Activated naive CD4-positive, alpha-beta T cell treated with anti-CD3 and anti-CD28 coated beads, Interleukin-2, amount 50 U/mL, for 16 hours (primary cell): ENCODE results near the gene MAN1B1.
"Not testable (repeated sequence)": the region's sequence is repeated elsewhere in the genome, so short reads cannot be mapped to it uniquely, and the experiment has no call there.

Experiments used
- DNase-seq: peaks from one replicate; pipeline ENCODE4 v3.0.0-alpha.2; 2020

The MAN1B1 gene

GRCh38 chr9:137052998-137053943 lies 33.5 kb upstream of the MAN1B1 start:
- DNase-seq, result no peak

GRCh38 chr9:137053944-137054931 lies 32.5 kb upstream of the MAN1B1 start, which contains the start of gene ENTPD2:
TSS of gene ENTPD2 (minus strand) at chr9:137054061. CDS start at chr9:137053997, 64 bp downstream.
- DNase-seq, result peak; percentile 33

DNA sequence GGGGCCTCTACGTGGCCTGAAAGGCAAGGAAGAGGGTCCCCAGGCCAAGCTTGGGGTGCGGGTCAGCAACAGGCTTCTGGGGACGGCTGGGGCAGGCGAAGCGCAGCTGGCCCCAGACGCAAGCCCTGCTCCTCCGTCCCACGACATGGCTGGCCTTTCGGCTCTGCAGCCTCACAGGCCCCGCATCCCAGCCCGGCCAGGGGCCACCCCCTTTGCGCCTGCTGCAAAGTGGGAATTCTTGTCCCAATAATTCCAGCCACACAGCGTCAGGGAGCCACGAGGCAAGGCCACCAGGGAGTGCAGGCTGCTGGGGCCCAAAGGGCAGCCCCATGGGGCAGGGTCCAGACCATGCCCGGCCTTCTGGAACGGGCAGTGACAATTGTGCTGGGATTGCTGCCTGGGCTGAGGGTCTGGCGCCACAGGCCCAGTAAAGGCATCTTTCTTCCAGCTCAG lies 31.8 kb upstream of the MAN1B1 start:
- DNase-seq, result no peak

GRCh38 chr9:137055385-137056364 lies 31.1 kb upstream of the MAN1B1 start:
- no peak for DNase-seq

GRCh38 chr9:137056739-137057415 lies 29.9 kb upstream of the MAN1B1 start:
- no peak for DNase-seq

DNA sequence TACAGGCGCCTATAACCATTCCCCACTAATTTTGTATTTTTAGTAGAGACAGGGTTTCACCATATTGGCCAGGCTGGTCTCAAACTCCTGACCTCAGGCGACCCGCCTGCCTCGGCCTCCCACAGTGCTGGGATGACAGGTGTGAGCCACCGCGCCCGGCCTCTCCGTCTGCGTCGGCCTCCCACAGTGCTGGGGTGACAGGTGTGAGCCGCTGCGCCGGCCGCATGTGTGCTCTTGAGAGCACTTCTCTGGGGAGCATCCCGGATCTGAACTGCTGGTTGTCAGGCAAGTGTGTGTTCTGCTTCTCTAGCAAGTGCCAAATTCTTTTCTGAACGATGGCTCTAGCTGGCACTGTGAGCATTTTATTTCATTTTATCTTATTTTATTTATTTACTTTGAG lies 29.2 kb upstream of the MAN1B1 start:
- no peak for DNase-seq

DNA sequence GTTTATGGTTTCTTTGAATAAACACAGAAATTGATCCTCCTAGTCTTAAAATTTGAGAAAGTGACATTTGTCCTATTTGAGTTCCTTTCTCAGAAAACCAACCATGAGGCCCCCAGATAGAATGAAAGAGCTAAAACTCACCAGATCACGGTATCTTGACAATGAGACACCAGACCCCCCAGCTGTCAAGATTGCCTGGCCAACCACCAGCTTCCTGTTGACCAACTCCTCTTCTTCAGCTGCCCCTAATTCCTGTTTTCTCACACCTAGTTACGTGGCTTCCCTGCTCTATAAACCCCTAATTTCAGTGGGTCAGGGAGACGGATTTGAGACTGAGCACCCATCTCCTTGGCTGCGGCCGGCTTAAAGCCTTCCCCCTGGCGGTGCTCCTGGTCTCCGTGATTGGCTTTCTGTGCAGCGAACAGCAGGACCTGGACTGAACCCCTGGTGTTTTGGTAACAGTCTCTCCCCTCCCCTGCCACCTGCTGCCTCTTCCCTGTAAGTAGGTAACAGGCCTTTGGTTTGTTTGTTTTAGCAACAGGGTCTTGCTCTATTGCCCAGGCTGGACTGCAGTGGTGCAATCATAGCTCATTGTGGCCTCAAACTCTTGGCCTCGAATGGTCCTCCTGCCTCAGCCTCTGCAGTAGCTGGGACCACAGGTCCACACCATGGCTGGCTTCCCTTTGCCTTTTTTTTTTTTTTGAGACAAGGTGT lies 28.1 kb upstream of the MAN1B1 start:
- no peak for DNase-seq

GRCh38 chr9:137062384-137062783 lies 24.4 kb upstream of the MAN1B1 start:
- DNase-seq, result no peak

DNA sequence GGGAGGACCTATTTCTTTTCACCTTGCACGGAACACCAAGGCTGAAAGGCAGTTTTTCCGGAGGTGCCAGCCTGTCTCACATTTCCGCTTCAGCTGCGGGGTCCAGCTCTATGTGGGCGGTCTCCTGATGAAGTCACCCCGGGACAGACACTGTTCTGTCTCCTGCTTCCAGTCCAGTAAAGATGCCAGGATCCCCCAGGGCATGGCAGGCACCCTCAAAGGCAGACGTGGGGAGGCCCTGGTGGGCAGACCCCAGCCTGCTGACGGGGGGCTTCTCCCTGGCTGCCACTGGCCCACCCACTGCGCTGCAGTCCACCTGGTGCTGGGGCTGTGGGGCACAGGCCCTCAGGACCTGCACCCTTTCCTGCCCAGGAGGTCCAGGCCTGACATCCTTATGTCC lies 24.0 kb upstream of the MAN1B1 start:
- DNase-seq, result not testable (repeated sequence)

DNA sequence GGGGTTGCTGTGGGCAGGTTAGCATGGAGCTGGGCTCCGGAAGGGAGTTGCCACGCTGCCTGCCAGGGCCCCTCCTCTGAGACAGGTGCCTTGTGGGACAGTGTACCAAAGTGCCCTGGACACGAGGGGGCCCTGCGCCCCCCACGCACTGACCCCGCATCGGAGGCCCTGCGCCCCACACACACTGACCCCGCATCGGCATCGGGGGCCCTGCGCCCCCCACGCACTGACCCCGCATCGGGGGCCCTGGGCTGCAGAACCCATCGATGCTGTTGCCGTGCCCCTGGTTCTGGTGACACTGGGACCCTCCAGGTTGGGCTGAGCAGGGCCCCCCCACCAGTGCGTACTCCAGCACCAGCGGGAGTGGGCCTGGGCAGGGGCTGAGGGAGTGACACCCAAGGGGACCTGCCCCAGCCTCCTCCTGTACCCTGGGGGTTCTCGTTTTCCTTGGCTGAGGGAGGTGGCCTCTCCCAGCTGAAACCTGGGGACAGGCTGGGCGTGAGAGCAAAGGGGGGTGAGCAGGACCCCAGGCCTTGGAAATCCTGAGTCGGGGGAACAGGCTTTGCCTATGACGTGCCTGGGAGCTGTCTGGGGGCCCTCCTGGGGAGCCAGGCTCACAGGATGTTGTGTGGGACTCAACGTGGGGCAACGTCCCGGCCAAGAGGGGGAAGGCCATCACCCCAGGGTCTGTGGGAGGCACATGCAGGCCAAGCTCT lies 23.3 kb upstream of the MAN1B1 start:
- no peak for DNase-seq

- DNase-seq, result peak; percentile 68
Observed at GRCh38 chr9:137064027-137064879, 22.5 kb upstream of the MAN1B1 start.

- DNase-seq, result no peak
Observed at GRCh38 chr9:137064880-137065164, 22.0 kb upstream of the MAN1B1 start.

DNA sequence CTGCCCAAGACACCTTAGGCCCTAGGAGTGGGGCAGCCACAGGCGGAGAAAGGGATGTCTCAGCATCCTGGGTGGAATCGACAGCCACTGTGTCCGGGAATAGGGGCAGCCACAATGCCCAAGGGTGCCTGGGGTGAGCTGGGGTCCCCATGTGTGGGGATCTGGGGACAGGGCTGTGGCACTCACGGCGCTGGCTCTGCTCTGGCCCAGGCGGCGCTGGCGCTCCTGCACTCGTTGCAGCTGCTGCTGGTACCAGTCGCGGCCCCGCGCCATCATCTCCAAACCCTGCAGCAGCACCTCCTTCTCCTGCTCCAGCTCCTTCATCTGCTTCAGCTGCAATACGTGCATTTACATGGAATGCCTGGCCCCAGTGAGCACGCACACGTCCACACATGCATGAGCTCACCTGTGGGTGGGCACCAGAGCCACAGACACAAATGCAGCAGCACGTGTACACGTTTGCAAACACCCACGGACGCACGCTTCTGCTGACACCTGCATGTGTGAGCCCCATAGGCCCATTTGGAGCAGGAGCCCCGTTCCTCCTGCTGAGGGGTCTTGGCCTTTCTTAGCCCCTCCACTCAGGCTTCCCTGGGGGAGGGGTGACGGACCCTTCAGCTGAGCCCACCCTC lies 21.3 kb upstream of the MAN1B1 start:
- no peak for DNase-seq

GRCh38 chr9:137066096-137066861 lies 20.5 kb upstream of the MAN1B1 start:
- no peak for DNase-seq

DNA sequence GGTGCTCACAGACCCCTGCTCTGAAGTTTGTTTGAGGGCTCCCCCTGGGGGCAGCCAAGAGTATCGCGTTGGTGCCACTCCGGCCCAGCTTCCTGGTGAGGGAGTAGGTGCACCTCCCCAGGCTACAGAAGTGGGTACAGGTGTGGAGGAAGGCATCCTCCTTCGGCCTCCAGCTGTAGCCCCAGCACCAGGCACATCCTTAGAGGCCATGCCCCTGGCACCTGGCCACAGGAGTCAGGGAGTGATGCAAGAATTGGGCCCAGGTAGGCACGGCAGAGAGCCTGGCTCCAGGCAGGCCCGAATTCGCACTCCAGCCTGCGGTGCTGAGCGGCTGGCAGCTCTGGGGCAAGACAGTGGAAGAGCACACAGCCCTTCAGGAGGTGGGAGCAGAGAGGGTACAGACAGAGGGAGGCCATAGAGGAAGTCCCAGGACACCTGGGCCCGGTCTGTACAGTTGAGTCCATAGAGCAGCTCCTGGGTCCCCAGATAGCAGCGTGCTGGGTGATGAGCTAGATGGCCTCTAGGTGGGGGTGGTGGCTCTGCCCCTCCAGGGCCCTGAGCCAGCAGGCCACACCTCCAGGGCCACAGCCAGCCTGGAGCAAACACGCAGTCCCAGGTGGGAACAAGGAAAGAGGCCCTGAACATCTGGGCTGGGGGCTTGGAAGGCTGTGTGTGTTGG lies 18.8 kb upstream of the MAN1B1 start:
- DNase-seq, result peak; percentile 86

DNA sequence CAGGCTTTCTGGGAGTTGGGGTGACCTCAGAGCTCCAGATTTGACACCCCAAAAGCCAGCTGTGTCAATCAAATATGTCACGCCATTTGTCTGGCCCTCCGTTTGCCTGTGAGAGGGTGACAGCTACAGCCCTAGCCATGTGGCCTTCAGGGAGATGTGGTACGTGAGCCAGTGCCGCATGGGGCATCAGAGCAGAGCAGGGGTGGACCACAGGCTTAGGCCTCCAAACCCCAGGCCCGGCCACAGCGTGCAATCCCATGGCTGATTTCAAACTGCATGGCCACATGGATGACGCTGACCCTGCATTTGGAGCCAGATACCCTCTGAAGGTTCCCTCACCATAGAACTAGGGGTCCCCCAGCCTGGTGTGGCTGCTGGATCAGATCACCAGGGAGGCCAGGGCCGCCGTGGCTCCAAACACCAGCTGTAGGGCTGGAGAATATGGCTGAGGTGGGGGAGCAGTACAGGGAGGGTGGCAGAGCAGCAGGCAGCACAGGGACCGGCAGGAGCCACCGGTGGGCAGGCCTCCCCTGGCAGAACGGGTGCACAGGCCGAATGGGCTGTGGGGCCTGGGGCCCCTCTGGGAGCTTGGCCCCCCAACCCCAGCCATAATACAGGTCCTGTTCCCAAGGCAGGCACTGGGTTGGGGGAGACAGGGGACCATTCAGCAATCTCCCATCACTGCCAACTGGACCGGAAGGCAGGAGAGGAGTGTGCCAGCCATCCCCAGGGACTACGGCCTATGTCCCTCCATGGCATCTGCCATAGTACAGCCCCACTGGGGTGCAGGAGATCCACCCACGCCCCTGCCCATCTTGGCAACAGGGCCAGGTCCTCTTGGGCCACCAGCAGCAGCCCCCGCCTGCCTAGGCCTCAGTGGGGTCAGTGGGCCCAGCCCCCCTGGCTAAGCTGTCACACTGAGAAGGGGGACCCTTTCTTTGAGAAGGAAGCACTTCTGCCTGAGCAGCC lies 18.0 kb upstream of the MAN1B1 start:
- DNase-seq, result no peak
